GM12801 (cell line): ENCODE measurements around the gene SLC35A3.

Experiments
- TF ChIP-seq, protein P1 (sequence below): IDR thresholded peaks from one replicate; pipeline ENCODE4 v1.5.1; 2011; ENCODE audit warnings: control low read depth; ENCODE audit not compliant: insufficient read length; ENCODE audit errors: extremely low read depth

SLC35A3 gene

DNA sequence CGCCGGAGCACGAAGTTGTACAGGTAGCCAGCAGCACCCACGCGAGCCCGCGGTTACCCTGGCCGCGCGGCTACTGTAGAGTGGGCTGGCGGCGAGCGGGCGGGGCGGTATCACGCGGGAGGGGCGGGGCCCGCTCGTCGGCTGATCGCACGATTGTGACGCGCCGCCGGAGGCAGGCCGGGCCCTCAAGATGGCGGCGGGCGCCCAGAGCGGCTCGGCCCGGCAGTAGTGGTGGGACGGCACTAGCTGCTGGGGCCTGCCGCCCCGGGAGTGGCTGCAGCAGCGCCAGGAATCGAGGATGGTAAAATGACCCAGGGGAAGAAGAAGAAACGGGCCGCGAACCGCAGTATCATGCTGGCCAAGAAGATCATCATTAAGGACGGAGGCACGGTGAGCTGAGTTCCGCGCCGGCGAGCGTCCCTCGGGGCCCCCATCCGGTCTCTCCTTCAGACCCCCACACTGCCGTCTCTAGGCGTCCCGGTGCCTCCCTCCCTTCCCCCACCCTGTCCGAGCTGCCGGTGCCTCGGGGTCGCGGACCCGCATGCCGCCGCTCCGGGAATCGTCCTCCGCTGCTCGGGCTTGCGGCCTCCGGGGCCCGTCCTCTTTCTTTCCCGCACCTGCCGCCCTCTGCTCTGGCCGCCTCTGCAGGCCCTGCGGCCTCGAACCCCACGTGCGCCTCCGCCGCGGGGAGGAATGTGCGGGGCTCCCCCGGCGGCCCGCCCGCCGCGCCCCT is 68.3 kb downstream of the SLC35A3 start:
- TF ChIP-seq, protein P1, sequence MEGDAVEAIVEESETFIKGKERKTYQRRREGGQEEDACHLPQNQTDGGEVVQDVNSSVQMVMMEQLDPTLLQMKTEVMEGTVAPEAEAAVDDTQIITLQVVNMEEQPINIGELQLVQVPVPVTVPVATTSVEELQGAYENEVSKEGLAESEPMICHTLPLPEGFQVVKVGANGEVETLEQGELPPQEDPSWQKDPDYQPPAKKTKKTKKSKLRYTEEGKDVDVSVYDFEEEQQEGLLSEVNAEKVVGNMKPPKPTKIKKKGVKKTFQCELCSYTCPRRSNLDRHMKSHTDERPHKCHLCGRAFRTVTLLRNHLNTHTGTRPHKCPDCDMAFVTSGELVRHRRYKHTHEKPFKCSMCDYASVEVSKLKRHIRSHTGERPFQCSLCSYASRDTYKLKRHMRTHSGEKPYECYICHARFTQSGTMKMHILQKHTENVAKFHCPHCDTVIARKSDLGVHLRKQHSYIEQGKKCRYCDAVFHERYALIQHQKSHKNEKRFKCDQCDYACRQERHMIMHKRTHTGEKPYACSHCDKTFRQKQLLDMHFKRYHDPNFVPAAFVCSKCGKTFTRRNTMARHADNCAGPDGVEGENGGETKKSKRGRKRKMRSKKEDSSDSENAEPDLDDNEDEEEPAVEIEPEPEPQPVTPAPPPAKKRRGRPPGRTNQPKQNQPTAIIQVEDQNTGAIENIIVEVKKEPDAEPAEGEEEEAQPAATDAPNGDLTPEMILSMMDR = no peak

DNA sequence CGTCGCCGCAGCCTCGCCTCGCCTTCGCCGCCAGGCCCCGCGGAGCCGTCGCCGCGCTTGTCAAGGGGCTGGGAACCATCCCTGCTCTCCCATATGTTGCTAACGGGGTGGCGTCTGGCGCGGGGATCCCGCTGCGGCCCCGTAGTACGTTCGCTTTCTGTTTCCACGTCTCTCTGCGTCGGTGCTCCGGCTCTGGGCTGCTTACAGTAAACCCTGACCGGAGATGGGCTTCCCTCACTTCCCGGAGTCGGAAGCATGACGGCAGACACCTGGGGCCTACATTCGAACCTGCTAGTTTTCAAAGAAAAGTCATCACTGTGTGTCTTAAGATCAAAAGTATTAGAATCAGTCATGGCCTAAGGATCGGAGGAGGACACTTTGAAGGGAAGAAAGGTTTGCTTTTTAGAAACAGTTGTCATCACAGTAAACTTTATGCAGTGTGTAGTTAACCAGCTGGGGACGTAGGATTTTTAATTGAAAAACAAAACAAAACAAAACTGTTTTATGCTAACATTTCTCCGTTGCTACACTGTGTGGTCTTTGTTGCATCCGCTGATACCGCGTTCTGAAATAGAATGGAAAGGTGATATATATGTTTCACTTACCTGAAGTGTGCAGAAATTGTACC is 69.0 kb downstream of the SLC35A3 start:
- TF ChIP-seq, protein P1 = no peak

DNA sequence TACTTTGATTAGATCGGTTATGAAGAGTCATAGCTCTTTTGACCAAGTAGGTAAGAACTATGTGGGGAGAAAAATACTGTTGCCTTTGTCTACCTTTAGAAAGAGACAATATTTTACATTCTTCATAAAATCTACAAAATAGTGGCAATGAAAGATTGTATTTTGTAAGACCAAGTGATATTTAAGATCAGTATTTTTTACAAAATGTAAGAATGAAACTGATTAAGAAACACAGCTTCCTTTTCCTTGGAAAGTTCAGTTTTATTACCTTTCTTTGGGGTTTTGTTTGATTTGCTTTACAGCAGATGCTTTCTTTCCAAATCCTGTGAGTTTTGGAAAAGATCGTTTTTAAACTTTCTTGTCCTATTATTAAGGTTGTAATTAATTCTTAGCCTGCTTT is 69.8 kb downstream of the SLC35A3 start:
- TF ChIP-seq, protein P1 = no peak

DNA sequence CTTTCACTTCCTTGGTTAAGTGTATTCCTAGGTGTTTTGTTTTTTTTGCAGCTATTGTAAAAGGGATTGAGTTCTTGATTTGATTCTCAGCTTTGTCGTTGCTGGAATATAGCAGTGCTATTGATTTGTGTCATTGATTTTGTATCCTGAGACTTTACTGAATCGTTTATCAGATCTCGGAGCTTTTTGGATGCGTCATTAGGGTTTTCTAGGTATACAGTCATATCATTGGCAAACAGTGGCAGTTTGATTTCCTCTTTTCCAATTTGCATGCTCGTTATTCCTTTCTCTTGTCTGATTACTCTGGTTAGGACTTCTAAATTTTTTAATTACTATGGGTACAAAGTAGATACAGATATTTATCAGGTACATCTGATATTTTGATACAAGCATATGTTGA is 75.4 kb downstream of the SLC35A3 start:
- TF ChIP-seq, protein P1 = no peak

DNA sequence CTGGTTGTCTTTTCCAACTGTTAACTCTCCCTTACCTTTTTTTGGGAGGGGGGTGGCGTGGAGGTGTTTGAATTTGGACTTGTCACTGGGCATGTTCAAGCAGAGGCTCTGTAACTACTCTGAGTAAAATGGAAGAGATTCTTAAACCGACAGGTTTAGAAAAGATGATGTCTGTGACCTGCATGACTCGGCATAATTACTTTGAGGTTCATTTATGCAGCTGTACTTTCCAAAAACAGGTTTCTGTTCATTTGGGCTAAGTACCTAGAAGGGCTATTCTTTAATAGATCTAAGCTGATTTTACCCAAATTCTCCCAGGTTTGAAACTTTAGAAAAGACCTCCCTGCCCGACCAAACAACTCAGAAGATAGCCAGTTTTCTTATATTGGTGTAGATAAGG is 80.3 kb downstream of the SLC35A3 start:
- TF ChIP-seq, protein P1 = no peak

DNA sequence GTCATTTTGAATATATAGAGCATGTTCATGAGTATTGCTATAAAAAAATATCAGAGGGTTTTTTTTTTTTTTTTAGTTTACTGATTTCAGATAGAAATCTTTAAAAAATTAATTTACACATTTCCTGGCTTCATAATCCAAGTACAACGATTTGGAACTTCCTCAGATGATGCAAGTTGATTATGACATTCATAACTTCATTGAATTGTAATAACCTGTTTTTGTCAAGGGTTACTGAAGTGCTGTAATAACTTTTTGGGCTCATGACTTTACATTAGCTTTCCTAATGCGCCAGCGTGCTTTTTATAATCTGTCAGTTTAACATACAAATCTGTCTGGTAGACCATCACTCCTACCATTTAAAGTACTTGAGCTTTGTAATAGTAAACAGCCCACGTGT is 81.6 kb downstream of the SLC35A3 start:
- TF ChIP-seq, protein P1 = no peak

DNA sequence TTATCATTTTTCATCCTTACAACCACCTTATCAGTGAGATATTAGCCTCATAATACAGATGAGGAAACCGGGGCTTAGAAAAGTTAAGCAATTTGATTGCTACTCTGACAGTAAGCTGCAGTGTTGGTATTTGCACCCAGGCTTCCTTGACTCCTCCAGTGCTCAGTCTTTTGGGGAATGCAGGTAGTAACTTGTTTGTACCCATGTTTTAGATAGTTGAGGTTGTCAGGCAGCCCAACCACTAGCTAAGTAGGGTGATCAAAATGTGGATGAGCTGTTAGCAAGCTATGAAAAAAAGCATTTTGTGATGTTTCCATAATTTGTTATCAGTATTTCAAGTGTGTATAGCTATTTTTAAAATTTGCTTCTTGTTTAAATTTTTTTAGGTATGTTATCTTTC is 82.1 kb downstream of the SLC35A3 start:
- TF ChIP-seq, protein P1 = no peak
